Panc1 (cell line): ENCODE data around the gene SGK1. TPM values are rescaled to one million over a fixed set of nuclear protein-coding genes. Genes with fewer than 3 reads are reported as not detected.
"Not testable (repeated sequence)": the region's sequence is repeated elsewhere in the genome, so short reads cannot be mapped to it uniquely, and the experiment has no call there.

Source experiments
- ATAC-seq: fragments of 200-7000 bp; cut with Tn5 transposase; 2 replicates; pipeline ENCODE4 v1.9.1; 2020; ENCODE audit warnings: mild to moderate bottlenecking, moderate library complexity
- BruUV-seq: library from RNA; stranded (reverse); fragments of 400-500 nt; replicated peaks from 2 replicates; lab custom pipeline; 2021; lab: Mats Ljungman, UMichigan
- CTCF ChIA-PET: fragments of 300-600 bp; sonication (Branson Sonifier 250); formaldehyde crosslinking; loops from one replicate; lab custom pipeline; 2022; ENCODE audit warnings: antibody characterized with exemption; lab: Charles Lee
- POLR2A ChIA-PET: fragments of 300-600 bp; sonication (Branson Sonifier 250); formaldehyde crosslinking; loops from one replicate; lab custom pipeline; 2022; ENCODE audit warnings: antibody characterized with exemption; lab: Charles Lee
- DNase-seq: peaks from one replicate; pipeline ENCODE4 v3.0.0-alpha.2; 2010; ENCODE audit warnings: low read depth, low spot score
- H3K27ac ChIP-seq: 2 replicates; pipeline ENCODE4 v1.5.1; 2011; ENCODE audit warnings: mild to moderate bottlenecking, low read length, inconsistent platforms
- H3K27me3 ChIP-seq: fragments of 200-500 bp; sonication (Bioruptor generic); 2 replicates; pipeline ENCODE4 v1.6.0; 2014; ENCODE audit warnings: low read length, inconsistent platforms; ENCODE audit not compliant: control insufficient read depth, insufficient read depth
- H3K36me3 ChIP-seq: fragments of 200-500 bp; sonication (Bioruptor generic); 2 replicates; pipeline ENCODE4 v1.5.1; 2014; ENCODE audit warnings: inconsistent platforms, mild to moderate bottlenecking, low read length, moderate library complexity; ENCODE audit not compliant: control insufficient read depth, insufficient read depth
- H3K4me1 ChIP-seq: 2 replicates; pipeline ENCODE4 v1.5.1; 2011; ENCODE audit warnings: inconsistent platforms, mild to moderate bottlenecking, low read length, moderate library complexity; ENCODE audit not compliant: control insufficient read depth, insufficient read depth
- H3K4me3 ChIP-seq, 2 experiments: 2 replicates each; pipeline ENCODE4 v1.5.1; 2011 to 2012; ENCODE audit warnings: low read depth in 2 of 2, low read length in 2 of 2, mild to moderate bottlenecking in 2 of 2, inconsistent platforms in 1 of 2, moderate library complexity in 1 of 2
- H3K9me3 ChIP-seq: fragments of 200-500 bp; sonication (Bioruptor generic); 2 replicates; pipeline ENCODE4 v1.5.1; 2014; ENCODE audit warnings: low read depth, mild to moderate bottlenecking, inconsistent platforms, low read length, moderate library complexity; ENCODE audit not compliant: control insufficient read depth, insufficient read depth
- CTCF ChIP-seq: fragments of 450-650 bp; IDR thresholded peaks from 2 replicates; pipeline ENCODE4 v1.5.1; 2017; ENCODE audit warnings: mild to moderate bottlenecking
- POLR2AphosphoS5 ChIP-seq: IDR thresholded peaks from 2 replicates; pipeline ENCODE4 v1.6.1; 2012; ENCODE audit warnings: mild to moderate bottlenecking, low read depth, low read length, moderate library complexity
- REST ChIP-seq, 2 experiments: IDR thresholded peaks; 2 replicates each; pipeline ENCODE4 v1.6.1; 2011 to 2012; ENCODE audit warnings: low read depth in 2 of 2, control low read depth in 1 of 2, low read length in 1 of 2, mild to moderate bottlenecking in 1 of 2, moderate library complexity in 1 of 2; ENCODE audit not compliant: insufficient read depth in 1 of 2
- SIN3A ChIP-seq: IDR thresholded peaks from 2 replicates; pipeline ENCODE4 v1.6.1; 2012; ENCODE audit warnings: low read depth, mild to moderate bottlenecking, low read length, moderate library complexity, borderline replicate concordance; ENCODE audit not compliant: insufficient read depth
- TCF7L2 ChIP-seq: IDR thresholded peaks from 2 replicates; pipeline ENCODE4 v1.6.1; 2011; ENCODE audit warnings: mild to moderate bottlenecking, low read depth, low read length, inconsistent platforms
- in situ Hi-C: cut with HindIII; loops from 2 replicates; pipeline ENCODE4 v1.10.0; 2016; ENCODE audit warnings: low sequenced_read_pairs, low pct_unique_long_range_greater_than_20kb
- intact Hi-C: fragments of 100-400 bp; cut with micrococcal nuclease; formaldehyde crosslinking; loops from one replicate; pipeline ENCODE4 v1.10.0; 2022; ENCODE audit not compliant: unreplicated experiment
- total RNA-seq: library from RNA; stranded (reverse); gene quantifications from one replicate; pipeline ENCODE4 v1.2.1, GENCODE V29; 2021; ENCODE audit not compliant: unreplicated experiment

Gene SGK1
- total RNA-seq, 1 experiment from 2014 or later: 7.5 TPM

GRCh38 chr6:134205366-134205765 is 112.5 kb downstream of the SGK1 start:
- H3K9me3 ChIP-seq: no peaks in the 10 kb centered on the region
- TF ChIP-seq POLR2AphosphoS5 (no peak), REST (IDR thresholded peaks at IDR 0.05; ENCODE audit: insufficient read depth in 1 of 2, low read depth in 2 of 2, low read length in 1 of 2) (no peak), TCF7L2 (no peak), CTCF (no peak), SIN3A (no peak)
- ATAC-seq: no peak
- no peaks in the 10 kb centered on the region for H3K27me3 ChIP-seq
- H3K36me3 ChIP-seq: no peaks in the 10 kb centered on the region
- CTCF ChIA-PET: interaction anchor here (0.7 to 1.0 kb wide), 2 partner anchors 323 to 1402 kb away, joined by 4 read pairs; no protein-coding TSS in a partner anchor
- no peaks in the 10 kb centered on the region for H3K4me1 ChIP-seq
- intact Hi-C loops: no loop called here
- no TSS peak for BruUV-seq
- no peak for DNase-seq
- no peak overlapping the region for H3K27ac ChIP-seq
- in situ Hi-C loops: no loop called here
- no peak overlapping the region for H3K4me3 ChIP-seq
- POLR2A ChIA-PET: interaction anchor here (0.6 kb wide), 1 partner anchor 31 kb away, joined by 4 read pairs; no protein-coding TSS in a partner anchor

GRCh38 chr6:134204759-134205158 is 113.2 kb downstream of the SGK1 start:
- intact Hi-C loops, H3K9me3 ChIP-seq, BruUV-seq, in situ Hi-C loops, ATAC-seq, H3K27me3 ChIP-seq, DNase-seq, H3K4me1 ChIP-seq, H3K4me3 ChIP-seq, H3K27ac ChIP-seq, H3K36me3 ChIP-seq: not testable (repeated sequence)
- ChIA-PET CTCF (interaction anchor here (0.7 kb wide), 1 partner anchor 324 kb away, joined by 4 read pairs; no protein-coding TSS in a partner anchor), POLR2A (interaction anchor here (0.6 kb wide), 1 partner anchor 31 kb away, joined by 4 read pairs; no protein-coding TSS in a partner anchor)

GRCh38 chr6:134204031-134204430 is 113.9 kb downstream of the SGK1 start:
- no TSS peak for BruUV-seq
- H3K27ac ChIP-seq: no peak overlapping the region
- no peak for ATAC-seq
- no peak for DNase-seq
- ChIA-PET POLR2A (no interaction called here), CTCF (no interaction called here)
- TF ChIP-seq SIN3A (no peak), TCF7L2 (no peak)
- no peak overlapping the region for H3K4me3 ChIP-seq
- intact Hi-C loops (no loop called here), in situ Hi-C loops (no loop called here)
- no peaks in the 10 kb centered on the region for H3K36me3 ChIP-seq
- H3K9me3 ChIP-seq: no peaks in the 10 kb centered on the region
- H3K4me1 ChIP-seq: no peaks in the 10 kb centered on the region
- H3K27me3 ChIP-seq: no peaks in the 10 kb centered on the region
